Cardiac fibroblast (primary cell): ENCODE data around the gene ADAMTS12.

ENCODE experiments used
- DNase-seq, 2 donors: peaks; one replicate each; pipeline versions ENCODE4 v3.0.0 to v3.0.0-alpha.2; 2010; ENCODE audit warnings: low read depth in 2 of 2
- H3K4me3 ChIP-seq, 2 donors: replicated peaks in 1 of 2; 1 replicate in 1 of 2; 2 replicates in 1 of 2; pipeline ENCODE4 v1.5.1; 2011; ENCODE audit warnings: low read depth in 2 of 2, low read length in 2 of 2, mild to moderate bottlenecking in 2 of 2, moderate library complexity in 1 of 2
- CTCF ChIP-seq: IDR thresholded peaks from one replicate; pipeline ENCODE4 v1.5.1; 2011; ENCODE audit warnings: low read depth, mild to moderate bottlenecking, low read length, inconsistent platforms

The ADAMTS12 gene

GRCh38 chr5:33621514-33621913, 270.3 kb downstream of the ADAMTS12 start:
- no peak overlapping the region for H3K4me3 ChIP-seq
- DNase-seq = no peak
- no peak for TF ChIP-seq CTCF

- TF ChIP-seq CTCF = no peak
- DNase-seq = no peak
- H3K4me3 ChIP-seq = no peak overlapping the region
Observed at GRCh38 chr5:33614039-33614438, 277.8 kb downstream of the ADAMTS12 start.

- TF ChIP-seq CTCF = no peak
- peak; percentile 10 to 91 for DNase-seq
- H3K4me3 ChIP-seq = no peak overlapping the region
Observed at GRCh38 chr5:33612386-33612785, 279.4 kb downstream of the ADAMTS12 start.

- no peak overlapping the region for H3K4me3 ChIP-seq
- DNase-seq = peak; percentile 57 to 83
- no peak for TF ChIP-seq CTCF
Observed at GRCh38 chr5:33611877-33612276, 279.9 kb downstream of the ADAMTS12 start.

GRCh38 chr5:33608344-33609041, 283.3 kb downstream of the ADAMTS12 start:
- H3K4me3 ChIP-seq = no peak overlapping the region
- no peak for TF ChIP-seq CTCF
- peak in 1 of 2 donors; percentile 18 for DNase-seq

GRCh38 chr5:33604503-33604902, 287.3 kb downstream of the ADAMTS12 start:
- no peak overlapping the region for H3K4me3 ChIP-seq
- no peak for TF ChIP-seq CTCF
- no peak for DNase-seq

DNA sequence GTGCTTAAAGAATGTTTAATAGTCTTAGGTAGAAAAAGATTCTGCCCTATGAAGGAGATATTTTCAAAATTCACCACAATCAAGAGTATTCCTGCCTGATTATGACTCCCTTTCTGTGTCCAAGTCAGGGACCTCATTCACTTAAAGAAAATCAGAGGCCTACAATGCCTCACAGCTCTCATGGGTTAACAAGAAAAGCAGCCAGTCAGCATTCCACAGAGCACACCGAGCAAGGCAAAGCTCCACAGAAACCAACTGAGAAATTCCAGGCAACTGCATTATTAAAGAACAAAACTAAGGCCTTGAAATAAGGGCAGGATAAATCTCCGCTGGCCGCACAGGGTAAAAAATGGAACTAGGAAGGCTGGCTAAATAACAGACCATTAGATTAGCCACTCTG, 289.9 kb downstream of the ADAMTS12 start:
- no peak for DNase-seq

More for the DNA sequence above, 289.9 kb downstream of the ADAMTS12 start:
- TF ChIP-seq CTCF = no peak
- no peak overlapping the region for H3K4me3 ChIP-seq
